Mucosa of rectum (tissue), 2 donors: ENCODE data around the gene EPHX1.
"Not testable (repeated sequence)": the region's sequence is repeated elsewhere in the genome, so short reads cannot be mapped to it uniquely, and the experiment has no call there.

Experiments used
- H3K27ac ChIP-seq, 2 donors: one replicate each; pipeline ENCODE4 v1.7.0; 2013; ENCODE audit warnings: inconsistent platforms in 2 of 2, low read depth in 2 of 2, low read length in 2 of 2
- H3K27me3 ChIP-seq, 2 donors: one replicate each; pipeline ENCODE4 v1.7.0; 2013; ENCODE audit warnings: low read length in 2 of 2; ENCODE audit not compliant: control insufficient read depth in 2 of 2, insufficient read depth in 2 of 2
- H3K36me3 ChIP-seq, 2 donors: one replicate each; pipeline ENCODE4 v1.7.0; 2013; ENCODE audit warnings: low read length in 2 of 2; ENCODE audit not compliant: control insufficient read depth in 2 of 2, insufficient read depth in 2 of 2
- H3K4me1 ChIP-seq, 2 donors: one replicate each; pipeline ENCODE4 v1.7.0; 2013; ENCODE audit warnings: low read length in 2 of 2, mild to moderate bottlenecking in 1 of 2; ENCODE audit not compliant: control insufficient read depth in 2 of 2, insufficient read depth in 2 of 2
- H3K4me3 ChIP-seq, 2 donors: one replicate each; pipeline ENCODE4 v1.7.0; 2013; ENCODE audit warnings: low read length in 2 of 2
- H3K9ac ChIP-seq, 2 donors: one replicate each; pipeline ENCODE4 v1.7.0; 2013; ENCODE audit warnings: low read length in 2 of 2, low read depth in 1 of 2, mild to moderate bottlenecking in 1 of 2
- H3K9me3 ChIP-seq, 2 donors: one replicate each; pipeline ENCODE4 v1.7.0; 2013; ENCODE audit warnings: low read length in 2 of 2; ENCODE audit not compliant: control insufficient read depth in 2 of 2
- donor health status: healthy.
- donor health status: Normal muscosa, but diverticular disease.

The EPHX1 gene

DNA sequence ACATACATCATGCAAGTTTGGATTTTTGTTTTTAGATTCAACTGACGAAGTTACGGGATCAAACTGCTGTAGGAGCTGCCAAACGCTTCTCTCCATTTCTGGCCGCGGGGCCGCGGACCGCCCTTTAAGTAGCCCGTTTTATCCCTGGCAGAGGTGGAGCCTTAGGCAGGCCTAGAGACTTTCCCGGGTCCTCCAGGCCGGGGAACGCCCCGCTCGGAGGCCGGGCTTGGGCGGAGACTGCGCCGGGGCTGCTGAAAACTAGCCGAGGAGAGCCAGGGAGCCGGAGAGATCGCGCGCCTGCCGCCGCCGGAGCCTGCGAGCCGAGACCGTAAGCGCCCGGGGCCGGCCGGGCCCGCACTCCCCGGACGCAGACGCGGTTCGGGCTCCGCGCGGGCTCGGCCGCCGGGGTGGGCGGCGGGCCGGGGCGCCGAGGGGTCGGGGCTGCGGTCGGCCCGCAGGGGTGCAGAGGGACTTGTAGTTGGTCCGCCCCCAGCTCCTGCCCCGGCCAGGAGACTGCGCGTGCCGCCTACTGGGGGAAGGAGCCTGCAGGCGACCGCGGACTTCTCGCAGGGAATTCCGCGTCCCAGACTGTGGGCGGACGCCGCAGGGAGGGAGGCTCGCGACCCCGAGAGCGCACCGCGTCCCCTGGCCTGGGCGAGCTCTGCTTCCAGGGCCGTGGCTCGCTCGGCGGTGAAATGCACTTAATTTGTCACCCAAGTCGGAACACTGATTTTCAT lies at the start of gene EPHX1:
EPHX1 (plus strand) TSS at position 283 of the 737 bp plus-strand sequence. CDS start 18,606 bp downstream, outside the sequence.
- peak within 1 kb of the TSS; percentile 72 to 74 for H3K27ac ChIP-seq
- H3K36me3 ChIP-seq, result no peaks in the 10 kb centered on the region
- no peaks in the 10 kb centered on the region for H3K27me3 ChIP-seq
- peak within 1 kb of the TSS; percentile 75 to 84 for H3K4me3 ChIP-seq
- H3K9me3 ChIP-seq, result no peaks in the 10 kb centered on the region
- peaks cover 31 to 34% of the 10 kb centered on the region in 2 donors for H3K4me1 ChIP-seq
- peak within 1 kb of the TSS; percentile 41 to 81 for H3K9ac ChIP-seq

DNA sequence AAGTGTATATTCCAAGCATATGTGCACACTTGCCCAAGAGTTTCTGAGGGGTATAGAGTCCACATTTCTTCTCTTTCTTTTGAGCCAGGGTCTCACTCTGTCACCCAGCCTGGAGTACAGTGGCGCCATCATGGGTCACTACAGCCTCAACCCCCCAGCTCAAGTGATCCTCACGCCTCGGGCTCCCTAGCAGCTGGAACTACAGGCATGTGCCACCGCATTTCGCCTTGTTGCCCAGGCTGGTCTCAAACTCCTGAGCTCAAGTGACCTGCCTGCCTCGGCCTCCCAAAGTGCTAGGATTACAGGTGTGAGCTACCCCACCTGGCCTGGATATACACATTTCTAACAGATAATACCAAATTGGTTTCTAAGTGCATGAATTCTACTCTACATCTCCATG lies 49.4 kb upstream of the EPHX1 start:
- H3K9ac ChIP-seq, result no peak overlapping the region
- no peak overlapping the region for H3K4me3 ChIP-seq
- no peaks in the 10 kb centered on the region for H3K27me3 ChIP-seq
- H3K36me3 ChIP-seq, result no peaks in the 10 kb centered on the region
- no peaks in the 10 kb centered on the region for H3K9me3 ChIP-seq
- peaks cover 0 to 2% of the 10 kb centered on the region in 2 donors for H3K4me1 ChIP-seq
- H3K27ac ChIP-seq, result no peak overlapping the region

DNA sequence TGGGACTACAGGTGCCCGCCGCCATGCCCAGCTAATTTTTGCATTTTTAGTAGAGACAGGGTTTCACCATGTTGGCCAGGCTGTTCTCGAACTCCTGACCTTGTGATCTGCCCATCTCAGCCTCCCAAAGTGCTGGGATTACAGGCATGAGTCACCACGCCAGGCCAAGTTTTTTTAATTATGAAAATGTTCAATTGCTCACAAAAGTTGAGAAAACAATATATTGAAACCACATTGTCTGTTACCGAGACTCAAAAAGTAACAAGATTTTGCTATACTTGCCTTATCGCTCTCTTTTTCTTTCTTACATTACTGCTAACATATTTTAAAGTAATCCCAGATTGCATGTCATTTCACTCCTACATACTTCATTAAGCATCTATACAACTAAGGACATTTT lies 48.5 kb upstream of the EPHX1 start:
- H3K36me3 ChIP-seq, H3K27ac ChIP-seq, H3K4me3 ChIP-seq, H3K27me3 ChIP-seq, H3K9me3 ChIP-seq, H3K9ac ChIP-seq, H3K4me1 ChIP-seq: not testable (repeated sequence)

DNA sequence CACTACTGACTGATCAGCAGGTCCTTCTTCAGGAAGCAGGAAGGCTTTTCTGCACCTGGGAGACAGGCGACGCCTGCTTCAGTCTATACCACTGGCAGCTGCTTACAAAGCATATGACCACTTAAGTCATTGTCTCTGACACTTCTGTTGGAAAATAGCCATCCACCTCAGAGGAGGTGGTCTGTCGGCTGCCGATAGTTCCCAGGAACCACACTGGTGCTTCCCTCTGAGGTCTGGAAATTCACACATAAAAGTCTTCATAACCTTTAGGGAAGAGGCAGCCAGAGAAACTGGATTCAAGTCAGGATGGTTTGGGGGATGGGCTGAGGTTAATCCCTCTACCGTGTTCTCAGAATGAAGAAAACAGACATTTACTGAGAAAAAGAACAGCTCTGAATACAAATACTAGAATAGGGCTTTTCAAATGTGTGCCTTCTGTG lies 47.9 kb upstream of the EPHX1 start:
- H3K4me1 ChIP-seq, result peaks cover 0 to 2% of the 10 kb centered on the region in 2 donors
- H3K27me3 ChIP-seq, result no peaks in the 10 kb centered on the region
- H3K4me3 ChIP-seq, result no peak overlapping the region
- no peaks in the 10 kb centered on the region for H3K36me3 ChIP-seq
- H3K9ac ChIP-seq, result no peak overlapping the region
- no peak overlapping the region for H3K27ac ChIP-seq
- H3K9me3 ChIP-seq, result no peaks in the 10 kb centered on the region

DNA sequence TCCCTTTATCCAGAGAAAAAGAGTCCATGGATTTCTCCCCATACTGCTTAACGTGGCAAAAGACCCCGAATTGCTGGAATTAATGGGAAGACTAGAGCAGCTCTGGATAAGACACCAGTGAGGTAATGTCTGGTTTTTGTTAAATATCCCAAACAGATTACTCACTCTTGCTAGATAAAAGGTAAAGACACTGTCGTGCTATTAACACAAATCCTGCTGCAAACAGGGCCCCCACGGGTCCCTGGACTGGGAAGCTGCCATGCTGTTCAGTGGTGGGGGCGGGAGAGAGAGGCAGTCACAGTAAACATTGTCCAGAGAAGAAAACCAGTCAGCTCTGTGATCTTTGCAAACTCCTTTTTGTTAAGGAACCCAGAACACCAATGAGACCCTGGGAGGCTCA lies 47.5 kb upstream of the EPHX1 start:
- Histone ChIP-seq H3K27ac (no peak overlapping the region), H3K36me3 (no peaks in the 10 kb centered on the region), H3K9ac (no peak overlapping the region), H3K4me3 (no peak overlapping the region), H3K9me3 (no peaks in the 10 kb centered on the region), H3K4me1 (peaks cover 0 to 2% of the 10 kb centered on the region in 2 donors), H3K27me3 (no peaks in the 10 kb centered on the region)

- Histone ChIP-seq H3K27me3 (no peaks in the 10 kb centered on the region), H3K36me3 (no peaks in the 10 kb centered on the region), H3K4me1 (peaks cover 4 to 11% of the 10 kb centered on the region in 2 donors), H3K4me3 (no peak overlapping the region), H3K9me3 (no peaks in the 10 kb centered on the region), H3K27ac (no peak overlapping the region), H3K9ac (no peak overlapping the region)
These were observed 46.0 kb upstream of the EPHX1 start for GRCh38 chr1:225763716-225764548.

GRCh38 chr1:225765982-225766674 lies 43.8 kb upstream of the EPHX1 start:
- peak overlapping the region in 1 of 2 donors; percentile 59 for H3K27ac ChIP-seq
- peaks cover 4 to 11% of the 10 kb centered on the region in 2 donors for H3K4me1 ChIP-seq
- no peak overlapping the region for H3K4me3 ChIP-seq
- no peaks in the 10 kb centered on the region for H3K9me3 ChIP-seq
- H3K36me3 ChIP-seq, result no peaks in the 10 kb centered on the region
- no peak overlapping the region for H3K9ac ChIP-seq
- H3K27me3 ChIP-seq, result no peaks in the 10 kb centered on the region

- Histone ChIP-seq H3K4me3 (no peak overlapping the region), H3K36me3 (no peaks in the 10 kb centered on the region), H3K27me3 (no peaks in the 10 kb centered on the region), H3K4me1 (peaks cover 8 to 14% of the 10 kb centered on the region in 2 donors), H3K9me3 (no peaks in the 10 kb centered on the region), H3K9ac (peak overlapping the region in 1 of 2 donors; percentile 6), H3K27ac (peak overlapping the region; percentile 59 to 69)
These were observed 42.8 kb upstream of the EPHX1 start for GRCh38 chr1:225766967-225767633.

DNA sequence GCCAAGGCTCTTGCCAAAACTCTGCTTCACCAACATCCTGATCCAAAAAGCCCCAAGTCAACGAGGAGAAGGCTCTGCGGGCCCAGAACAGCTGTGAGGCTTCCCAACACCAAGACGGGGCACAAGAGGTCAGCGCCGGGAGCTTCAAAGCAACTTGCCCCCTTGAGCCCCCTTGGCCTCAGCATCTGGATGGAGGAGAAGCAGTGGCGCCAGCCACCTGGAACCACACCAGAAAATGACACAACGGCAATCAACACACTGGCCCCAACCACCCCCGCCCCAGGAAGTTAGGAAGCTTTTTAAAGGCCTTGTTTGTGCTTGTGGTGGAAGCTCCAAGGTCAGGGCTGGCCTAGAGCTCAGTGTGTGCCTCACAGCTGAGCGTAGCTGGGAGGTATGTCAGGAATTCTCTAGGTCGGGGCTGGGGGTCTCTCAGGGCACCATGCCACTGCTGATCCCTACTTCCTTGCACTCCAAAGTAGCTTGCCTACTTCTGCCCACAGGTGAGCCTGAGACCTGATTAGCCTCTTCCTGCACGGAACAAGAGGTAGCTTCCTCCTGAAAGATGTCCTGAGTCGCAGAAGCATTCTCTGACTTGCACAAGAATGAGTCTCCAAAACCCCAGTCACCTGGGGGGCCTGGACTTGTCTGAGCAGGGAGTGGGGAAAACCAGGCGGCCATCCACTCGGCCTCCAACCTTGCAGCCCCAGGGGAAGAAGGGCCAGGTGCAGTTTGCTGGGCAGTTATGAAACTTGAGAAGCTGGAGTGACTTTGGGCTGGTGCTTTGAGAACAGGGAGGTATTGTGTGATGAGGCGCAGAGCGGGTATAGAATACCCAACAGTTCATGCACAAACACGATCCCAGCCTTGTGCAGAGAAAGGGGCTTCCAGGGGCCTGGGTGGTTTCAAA lies 42.0 kb upstream of the EPHX1 start:
- Histone ChIP-seq H3K9ac (peak overlapping the region in 1 of 2 donors; percentile 6), H3K4me1 (peaks cover 16 to 20% of the 10 kb centered on the region in 2 donors), H3K4me3 (no peak overlapping the region), H3K9me3 (no peaks in the 10 kb centered on the region), H3K36me3 (no peaks in the 10 kb centered on the region), H3K27me3 (no peaks in the 10 kb centered on the region), H3K27ac (peak overlapping the region; percentile 59 to 69)
